Suprapubic skin (tissue), 4 donors: ENCODE data around the gene HIBADH. TPM values are rescaled to one million over a fixed set of nuclear protein-coding genes. Genes with fewer than 3 reads are reported as not detected.

ENCODE experiments used
- DNase-seq, 2 donors: peaks; one replicate each; pipeline ENCODE4 v3.0.0-alpha.2; 2019; ENCODE audit warnings: low spot score in 2 of 2
- H3K27ac ChIP-seq: fragments of 200-600 bp; sonication (generic); one replicate; pipeline ENCODE4 v1.5.1; 2019
- H3K27me3 ChIP-seq: fragments of 200-600 bp; sonication (generic); one replicate; pipeline ENCODE4 v1.5.1; 2019
- H3K36me3 ChIP-seq: fragments of 200-600 bp; sonication (generic); one replicate; pipeline ENCODE4 v1.5.1; 2019
- H3K4me1 ChIP-seq: fragments of 200-600 bp; sonication (generic); one replicate; pipeline ENCODE4 v1.5.1; 2019
- H3K4me3 ChIP-seq: fragments of 200-600 bp; sonication (generic); one replicate; pipeline ENCODE4 v1.5.1; 2019; ENCODE audit warnings: mild to moderate bottlenecking
- H3K9me3 ChIP-seq: fragments of 200-600 bp; sonication (generic); one replicate; pipeline ENCODE4 v1.5.1; 2019
- EP300 ChIP-seq: sonication (generic); formaldehyde crosslinking; IDR thresholded peaks from one replicate; pipeline ENCODE4 v1.6.1; 2017; ENCODE audit warnings: antibody characterized with exemption
- POLR2A ChIP-seq, 2 donors: fragments of 450-650 bp; IDR thresholded peaks; one replicate each; pipeline ENCODE4 v1.6.1; 2017; ENCODE audit warnings: antibody characterized with exemption in 2 of 2, mild to moderate bottlenecking in 2 of 2, moderate library complexity in 2 of 2
- POLR2AphosphoS5 ChIP-seq, 3 donors: sonication (generic); formaldehyde crosslinking; IDR thresholded peaks; one replicate each; pipeline ENCODE4 v1.6.1; 2017; ENCODE audit warnings: antibody characterized with exemption in 3 of 3
- WGBS: methylation state at CpG from one replicate; pipeline ENCODE4 v1.1.5; 2018; 5-methylcytosine and 5-hydroxymethylcytosine counted together
- total RNA-seq, 4 donors: library from RNA; depleted of rRNA; stranded (reverse); fragments of >200 nt; gene quantifications; one replicate each; pipeline ENCODE4 v1.1.0, GENCODE V29; 2016
- TF ChIP-seq, protein P1 (sequence below), 2 donors: fragments of 200-600 bp in 1 of 2; fragments of 450-650 bp in 1 of 2; sonication (generic) in 1 of 2; IDR thresholded peaks; one replicate each; pipeline ENCODE4 v1.5.1; 2016 to 2019; ENCODE audit warnings: antibody characterized with exemption in 2 of 2, mild to moderate bottlenecking in 1 of 2, moderate library complexity in 1 of 2

The HIBADH gene
- total RNA-seq, 4 donors from 2014 or later: 27.9 to 35.2 (median 30.2) TPM

DNA sequence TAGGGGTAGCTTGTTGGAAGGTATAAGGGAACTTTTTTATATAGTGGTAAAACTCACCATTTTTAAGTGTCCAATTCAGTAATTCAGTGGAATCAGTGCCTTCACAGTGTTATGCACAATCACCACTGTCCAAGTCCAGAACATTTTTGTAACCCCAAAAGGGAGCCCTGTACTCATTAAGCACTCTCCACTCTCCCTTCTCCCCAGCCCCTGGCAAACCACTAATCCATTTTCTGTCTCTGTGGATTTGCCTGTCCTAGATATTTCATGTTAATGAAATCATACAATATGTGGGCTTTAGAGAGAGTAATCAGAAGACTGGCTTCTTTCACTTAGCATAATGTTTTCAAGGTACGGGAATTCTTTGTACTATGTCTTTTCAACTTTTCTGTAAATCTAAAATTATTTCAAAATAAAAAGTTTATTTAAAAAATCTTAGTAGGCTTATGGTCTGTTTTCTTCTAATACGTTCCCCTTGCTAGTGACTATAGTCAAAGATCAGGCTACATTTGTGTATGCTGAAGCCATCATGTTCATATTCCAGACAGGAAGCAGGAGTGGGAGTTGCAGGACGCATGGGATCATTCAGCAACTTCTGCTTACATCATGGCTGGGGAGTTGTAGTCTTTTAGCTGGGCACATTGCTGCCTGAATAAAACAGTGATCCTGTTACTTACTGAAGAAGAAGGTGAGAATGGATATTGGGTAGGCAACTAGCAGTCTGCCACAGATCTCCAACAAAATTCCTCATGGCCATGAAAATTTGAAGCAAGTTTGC lies 41.9 kb upstream of the HIBADH start:
- no peaks in the 10 kb centered on the region for H3K27me3 ChIP-seq
- no peak overlapping the region for H3K27ac ChIP-seq
- no peaks in the 10 kb centered on the region for H3K36me3 ChIP-seq
- DNase-seq: no peak
- 73% methylated on average over 3 of the region's 3 CpGs for WGBS
- no peaks in the 10 kb centered on the region for H3K4me1 ChIP-seq
- no peak for TF ChIP-seq EP300
- no peak for TF ChIP-seq POLR2A (IDR thresholded peaks at IDR 0.05)
- TF ChIP-seq, protein P1, sequence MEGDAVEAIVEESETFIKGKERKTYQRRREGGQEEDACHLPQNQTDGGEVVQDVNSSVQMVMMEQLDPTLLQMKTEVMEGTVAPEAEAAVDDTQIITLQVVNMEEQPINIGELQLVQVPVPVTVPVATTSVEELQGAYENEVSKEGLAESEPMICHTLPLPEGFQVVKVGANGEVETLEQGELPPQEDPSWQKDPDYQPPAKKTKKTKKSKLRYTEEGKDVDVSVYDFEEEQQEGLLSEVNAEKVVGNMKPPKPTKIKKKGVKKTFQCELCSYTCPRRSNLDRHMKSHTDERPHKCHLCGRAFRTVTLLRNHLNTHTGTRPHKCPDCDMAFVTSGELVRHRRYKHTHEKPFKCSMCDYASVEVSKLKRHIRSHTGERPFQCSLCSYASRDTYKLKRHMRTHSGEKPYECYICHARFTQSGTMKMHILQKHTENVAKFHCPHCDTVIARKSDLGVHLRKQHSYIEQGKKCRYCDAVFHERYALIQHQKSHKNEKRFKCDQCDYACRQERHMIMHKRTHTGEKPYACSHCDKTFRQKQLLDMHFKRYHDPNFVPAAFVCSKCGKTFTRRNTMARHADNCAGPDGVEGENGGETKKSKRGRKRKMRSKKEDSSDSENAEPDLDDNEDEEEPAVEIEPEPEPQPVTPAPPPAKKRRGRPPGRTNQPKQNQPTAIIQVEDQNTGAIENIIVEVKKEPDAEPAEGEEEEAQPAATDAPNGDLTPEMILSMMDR (IDR thresholded peaks at IDR 0.05): no peak
- TF ChIP-seq POLR2AphosphoS5 (IDR thresholded peaks at IDR 0.05): no peak
- H3K9me3 ChIP-seq: no peaks in the 10 kb centered on the region
- no peak overlapping the region for H3K4me3 ChIP-seq

DNA sequence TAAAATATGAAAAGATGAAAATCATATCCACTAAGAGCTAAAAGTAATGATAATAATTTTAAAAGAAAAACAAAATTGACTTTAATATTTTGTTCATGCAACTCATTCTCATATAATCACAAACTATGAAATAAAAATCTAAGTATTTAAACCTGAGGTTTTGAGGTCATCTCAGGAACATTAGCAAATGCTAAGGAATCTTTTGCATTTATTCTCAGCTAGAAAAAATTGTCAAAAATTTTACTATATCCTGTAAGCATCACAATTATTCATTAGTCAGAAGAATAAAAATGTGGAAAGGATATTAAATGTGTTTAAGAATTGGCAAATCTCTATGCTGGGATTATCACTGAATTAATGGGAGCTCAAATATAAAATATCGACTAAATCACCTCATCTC lies 40.5 kb upstream of the HIBADH start:
- H3K9me3 ChIP-seq: no peaks in the 10 kb centered on the region
- no peaks in the 10 kb centered on the region for H3K27me3 ChIP-seq
- no peaks in the 10 kb centered on the region for H3K4me1 ChIP-seq
- DNase-seq: no peak
- no peaks in the 10 kb centered on the region for H3K36me3 ChIP-seq
- H3K27ac ChIP-seq: no peak overlapping the region
- WGBS: 89% methylated on average over 1 of the region's 1 CpG
- TF ChIP-seq, protein P1 (IDR thresholded peaks at IDR 0.05): no peak
- TF ChIP-seq EP300 (no peak), POLR2A (IDR thresholded peaks at IDR 0.05) (no peak), POLR2AphosphoS5 (IDR thresholded peaks at IDR 0.05) (no peak)
- no peak overlapping the region for H3K4me3 ChIP-seq

DNA sequence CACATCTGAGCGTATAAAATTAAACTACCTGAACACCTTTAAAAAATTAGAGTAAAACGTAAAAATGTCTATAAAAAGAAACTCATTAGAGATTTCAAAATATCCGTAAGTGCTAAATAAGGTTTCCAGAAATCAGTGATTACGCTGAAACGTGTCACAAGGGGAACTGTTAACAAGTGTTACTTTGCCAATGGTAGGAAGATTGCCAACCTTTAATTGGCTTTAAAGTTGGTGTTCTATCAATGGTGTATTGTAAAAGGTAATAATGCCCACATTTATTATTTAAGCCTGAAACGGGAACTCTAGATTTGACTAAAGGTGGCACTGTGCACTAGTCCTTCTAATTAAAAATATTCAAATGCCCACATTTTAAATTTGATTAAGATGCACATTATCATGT lies 37.8 kb upstream of the HIBADH start:
- H3K36me3 ChIP-seq: no peaks in the 10 kb centered on the region
- TF ChIP-seq EP300 (no peak), POLR2AphosphoS5 (IDR thresholded peaks at IDR 0.05) (no peak), POLR2A (IDR thresholded peaks at IDR 0.05) (no peak)
- TF ChIP-seq, protein P1 (IDR thresholded peaks at IDR 0.05): no peak
- no peaks in the 10 kb centered on the region for H3K9me3 ChIP-seq
- no peak overlapping the region for H3K4me3 ChIP-seq
- H3K27me3 ChIP-seq: no peaks in the 10 kb centered on the region
- WGBS: 53% methylated on average over 6 of the region's 6 CpGs
- no peak overlapping the region for H3K27ac ChIP-seq
- no peaks in the 10 kb centered on the region for H3K4me1 ChIP-seq
- DNase-seq: no peak

DNA sequence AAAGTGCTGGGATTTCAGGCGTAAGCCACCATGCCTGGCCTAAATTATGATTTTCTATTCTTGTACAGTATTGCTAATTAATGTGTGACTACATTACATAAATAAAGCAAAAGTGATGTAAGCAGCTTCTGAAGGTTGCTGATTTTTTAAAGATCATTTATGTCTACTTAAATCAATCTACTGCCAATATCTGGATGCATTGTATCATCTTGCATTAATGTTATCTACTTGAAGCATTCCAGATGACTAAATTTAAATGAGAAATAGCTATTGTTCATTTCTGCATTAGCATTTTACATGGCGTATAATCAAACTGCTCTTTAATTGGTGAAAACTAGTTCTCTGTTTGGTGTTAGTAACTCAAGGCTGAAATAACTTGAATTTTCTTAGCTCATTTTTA lies 37.1 kb upstream of the HIBADH start:
- Histone ChIP-seq H3K36me3 (no peaks in the 10 kb centered on the region), H3K27me3 (no peaks in the 10 kb centered on the region), H3K9me3 (no peaks in the 10 kb centered on the region), H3K27ac (no peak overlapping the region), H3K4me1 (no peaks in the 10 kb centered on the region), H3K4me3 (no peak overlapping the region)
- TF ChIP-seq POLR2A (IDR thresholded peaks at IDR 0.05) (no peak), EP300 (no peak), POLR2AphosphoS5 (IDR thresholded peaks at IDR 0.05) (no peak)
- TF ChIP-seq, protein P1 (IDR thresholded peaks at IDR 0.05): no peak
- DNase-seq: no peak
- 80% methylated on average over 2 of the region's 2 CpGs for WGBS

DNA sequence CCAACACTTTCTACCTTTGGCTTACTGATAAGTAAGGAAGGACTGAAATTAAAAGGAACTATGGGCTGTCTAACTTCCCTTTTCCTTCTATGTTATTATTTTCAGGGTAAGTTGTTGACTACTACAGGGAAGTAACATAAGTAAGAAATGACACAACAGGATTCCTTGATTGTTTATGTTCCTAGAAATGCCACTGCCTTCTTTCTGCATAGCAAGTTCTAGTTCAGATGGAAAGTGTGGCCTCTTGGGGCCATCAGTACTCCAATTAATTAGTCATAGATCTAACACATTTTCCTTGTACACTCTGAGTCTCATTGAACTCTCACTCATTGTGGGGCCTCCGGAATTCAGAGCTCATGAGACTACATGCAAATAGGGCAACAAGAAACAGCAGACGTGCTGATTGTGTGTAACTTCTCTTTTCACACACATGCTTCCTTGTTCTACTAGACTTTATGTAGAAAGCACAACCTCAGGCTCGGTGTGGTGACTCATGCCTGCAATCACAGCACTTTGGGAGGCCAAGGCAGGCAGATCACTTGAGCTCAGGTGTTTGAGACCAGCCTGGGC lies 35.3 kb upstream of the HIBADH start:
- no peaks in the 10 kb centered on the region for H3K27me3 ChIP-seq
- H3K27ac ChIP-seq: no peak overlapping the region
- TF ChIP-seq, protein P1 (IDR thresholded peaks at IDR 0.05): no peak
- TF ChIP-seq POLR2AphosphoS5 (IDR thresholded peaks at IDR 0.05): no peak
- TF ChIP-seq POLR2A (IDR thresholded peaks at IDR 0.05): no peak
- TF ChIP-seq EP300: no peak
- 42% methylated on average over 3 of the region's 3 CpGs for WGBS
- no peaks in the 10 kb centered on the region for H3K36me3 ChIP-seq
- H3K9me3 ChIP-seq: no peaks in the 10 kb centered on the region
- DNase-seq: no peak
- no peaks in the 10 kb centered on the region for H3K4me1 ChIP-seq
- H3K4me3 ChIP-seq: no peak overlapping the region
